PC-9 (cell line): ENCODE data around the gene NUP205. TPM values are rescaled to one million over a fixed set of nuclear protein-coding genes. Genes with fewer than 3 reads are reported as not detected.
"Not testable (repeated sequence)": the region's sequence is repeated elsewhere in the genome, so short reads cannot be mapped to it uniquely, and the experiment has no call there.

ENCODE experiments used
- BruUV-seq: library from RNA; stranded (reverse); fragments of 400-500 nt; replicated peaks from 2 replicates; lab custom pipeline; 2021; lab: Mats Ljungman, UMichigan
- CTCF ChIA-PET: fragments of 300-600 bp; sonication (Branson Sonifier 250); formaldehyde crosslinking; loops from one replicate; lab custom pipeline; 2022; ENCODE audit warnings: antibody characterized with exemption; lab: Charles Lee
- POLR2A ChIA-PET: fragments of 300-600 bp; sonication (Branson Sonifier 250); formaldehyde crosslinking; loops from one replicate; lab custom pipeline; 2022; ENCODE audit warnings: antibody characterized with exemption; ENCODE audit not compliant: unreplicated experiment; lab: Charles Lee
- DNase-seq, 2 experiments: peaks; one replicate each; pipeline versions ENCODE4 v3.0.0 to v3.0.0-alpha.2; 2015 to 2022; ENCODE audit warnings: mixed read lengths in 1 of 2
- H2AFZ ChIP-seq: fragments of 200-600 bp; sonication (generic); 2 replicates; pipeline ENCODE4 v1.8.1; 2017; ENCODE audit warnings: antibody characterized with exemption
- H3F3A ChIP-seq: fragments of 200-600 bp; sonication (generic); 2 replicates; pipeline ENCODE4 v1.8.1; 2017; ENCODE audit warnings: antibody characterized with exemption, mild to moderate bottlenecking, low read depth; ENCODE audit not compliant: insufficient read depth
- H3K27ac ChIP-seq: fragments of 200-600 bp; sonication (generic); 2 replicates; pipeline ENCODE4 v1.6.1; 2016; ENCODE audit warnings: mixed run types
- H3K27me3 ChIP-seq: fragments of 200-600 bp; sonication (generic); 2 replicates; pipeline ENCODE4 v1.6.1; 2016; ENCODE audit warnings: low read depth, mixed run types; ENCODE audit not compliant: insufficient read depth
- H3K36me3 ChIP-seq: fragments of 200-600 bp; sonication (generic); 2 replicates; pipeline ENCODE4 v1.6.1; 2016; ENCODE audit warnings: low read depth, mixed run types
- H3K4me1 ChIP-seq: fragments of 200-600 bp; sonication (generic); replicated peaks from 2 replicates; pipeline ENCODE4 v1.6.1; 2016; ENCODE audit warnings: mixed run types; ENCODE audit not compliant: insufficient read depth
- H3K4me2 ChIP-seq: fragments of 200-600 bp; sonication (generic); 2 replicates; pipeline ENCODE4 v1.6.1; 2017; ENCODE audit warnings: mixed run types
- H3K4me3 ChIP-seq: fragments of 200-600 bp; sonication (generic); 2 replicates; pipeline ENCODE4 v1.6.1; 2016; ENCODE audit warnings: mixed run types
- H3K79me2 ChIP-seq: fragments of 200-600 bp; sonication (generic); 2 replicates; pipeline ENCODE4 v1.6.1; 2017; ENCODE audit warnings: low read depth, mixed run types
- H3K9me2 ChIP-seq: fragments of 200-600 bp; sonication (generic); 2 replicates; pipeline ENCODE4 v1.8.1; 2017; ENCODE audit warnings: mild to moderate bottlenecking; ENCODE audit not compliant: insufficient read depth
- H3K9me3 ChIP-seq: fragments of 200-600 bp; sonication (generic); 2 replicates; pipeline ENCODE4 v1.8.1; 2016; ENCODE audit warnings: low read depth; ENCODE audit not compliant: insufficient read depth
- H4K20me1 ChIP-seq: fragments of 200-600 bp; sonication (generic); 2 replicates; pipeline ENCODE4 v1.8.1; 2017; ENCODE audit not compliant: insufficient read depth
- CTCF ChIP-seq: fragments of 200-600 bp; sonication (generic); conservative IDR thresholded peaks from 2 replicates; pipeline ENCODE4 v1.6.1; 2017; ENCODE audit warnings: mixed run types, antibody characterized with exemption, mild to moderate bottlenecking, moderate library complexity
- EZH2 ChIP-seq: fragments of 200-600 bp; sonication (generic); IDR thresholded peaks from 2 replicates; pipeline ENCODE4 v1.8.0; 2017; ENCODE audit warnings: antibody characterized with exemption, low read depth
- intact Hi-C: fragments of 100-400 bp; cut with micrococcal nuclease; formaldehyde crosslinking; loops from one replicate; pipeline ENCODE4 v1.10.0; 2022; ENCODE audit not compliant: unreplicated experiment
- total RNA-seq: library from RNA; stranded (reverse); gene quantifications from 2 replicates; pipeline ENCODE4 v1.2.3, GENCODE V29; 2021

The NUP205 gene
- total RNA-seq, 1 experiment from 2014 or later: 108 TPM

- peaks cover 7% of the 10 kb centered on the region; the same call in 1 of the 2 replicates for H4K20me1 ChIP-seq
- no peaks in the 10 kb centered on the region; the same call in 1 of the 2 replicates for H3F3A ChIP-seq
- TF ChIP-seq CTCF (no peak), EZH2 (no peak)
- no peak overlapping the region for H3K27ac ChIP-seq
- H3K36me3 ChIP-seq: peaks cover 32% of the 10 kb centered on the region
- no peaks in the 10 kb centered on the region for H3K27me3 ChIP-seq
- no peaks in the 10 kb centered on the region for H3K4me1 ChIP-seq
- intact Hi-C loops: no loop called here
- H3K4me3 ChIP-seq: no peak overlapping the region
- no peak overlapping the region for H3K4me2 ChIP-seq
- no peaks in the 10 kb centered on the region for H3K9me3 ChIP-seq
- BruUV-seq: no TSS peak
- no peak overlapping the region for H2AFZ ChIP-seq
- DNase-seq: no peak
- POLR2A ChIA-PET: no interaction called here
- CTCF ChIA-PET: interaction anchor here (0.6 to 0.7 kb wide), 2 partner anchors 11 to 40 kb away, joined by 3 read pairs; no protein-coding TSS in a partner anchor
- H3K79me2 ChIP-seq: no peaks in the 10 kb centered on the region
- no peaks in the 10 kb centered on the region for H3K9me2 ChIP-seq
Observed at GRCh38 chr7:135634191-135634878, 76.6 kb downstream of the NUP205 start.

GRCh38 chr7:135639690-135640089 is 82.0 kb downstream of the NUP205 start:
- H3K4me1 ChIP-seq, POLR2A ChIA-PET, H3K27me3 ChIP-seq, H2AFZ ChIP-seq, H3K4me3 ChIP-seq, CTCF ChIA-PET, intact Hi-C loops, H3K27ac ChIP-seq, H4K20me1 ChIP-seq, H3K79me2 ChIP-seq, H3K9me3 ChIP-seq, H3K4me2 ChIP-seq, H3K9me2 ChIP-seq, BruUV-seq, DNase-seq, H3F3A ChIP-seq: not testable (repeated sequence)
- peaks cover 41% of the 10 kb centered on the region for H3K36me3 ChIP-seq

GRCh38 chr7:135644154-135644553 is 86.4 kb downstream of the NUP205 start:
- no peak overlapping the region for H3K4me2 ChIP-seq
- H3K36me3 ChIP-seq: peaks cover 29% of the 10 kb centered on the region
- no TSS peak for BruUV-seq
- H3K27ac ChIP-seq: no peak overlapping the region
- no peaks in the 10 kb centered on the region for H3K9me3 ChIP-seq
- H3K79me2 ChIP-seq: no peaks in the 10 kb centered on the region
- no peaks in the 10 kb centered on the region for H3K9me2 ChIP-seq
- no peak overlapping the region for H3K4me3 ChIP-seq
- TF ChIP-seq CTCF: no peak
- TF ChIP-seq EZH2: no peak
- H3K4me1 ChIP-seq: no peaks in the 10 kb centered on the region
- H3F3A ChIP-seq: no peaks in the 10 kb centered on the region; the same call in 1 of the 2 replicates
- H2AFZ ChIP-seq: no peak overlapping the region
- H4K20me1 ChIP-seq: no peaks in the 10 kb centered on the region
- DNase-seq: no peak
- CTCF ChIA-PET: no interaction called here
- POLR2A ChIA-PET: no interaction called here
- H3K27me3 ChIP-seq: no peaks in the 10 kb centered on the region
- intact Hi-C loops: loop anchor here (2.0 kb wide), 1 partner anchor 133 kb away; the partner anchor contains the start of gene CNOT4
